GM10248 (cell line): Measurements from ENCODE around the gene ABHD5.

Source experiments
- CTCF ChIA-PET: fragments of 300-600 bp; sonication (Branson Sonifier 250); formaldehyde crosslinking; extraction: SDS; loops from one replicate; lab custom pipeline; 2021; ENCODE audit warnings: antibody characterized with exemption; lab: Yijun Ruan, JAX
- POLR2A ChIA-PET: fragments of 350-650 bp; sonication (Branson Sonifier 250); formaldehyde crosslinking; extraction: SDS; loops from one replicate; lab custom pipeline; 2020; ENCODE audit warnings: antibody characterized with exemption; lab: Yijun Ruan, JAX
- DNase-seq: peaks from one replicate; pipeline ENCODE4 v3.0.0; 2012; ENCODE audit errors: extremely low spot score
- CTCF ChIP-seq: IDR thresholded peaks from 2 replicates; pipeline ENCODE4 v1.5.1; 2012; ENCODE audit warnings: mild to moderate bottlenecking, low read depth; ENCODE audit errors: extremely low read depth, missing control alignments, control extremely low read depth

The ABHD5 gene

GRCh38 chr3:43734685-43735084 is 43.9 kb downstream of the ABHD5 start:
- TF ChIP-seq CTCF, result no peak
- CTCF ChIA-PET, result interaction anchor here (1.2 to 1.4 kb wide), 2 partner anchors 13 to 21 kb away, joined by 3 read pairs; no protein-coding TSS in a partner anchor
- no peak for DNase-seq
- POLR2A ChIA-PET, result no interaction called here

- POLR2A ChIA-PET, result no interaction called here
- CTCF ChIA-PET, result interaction anchor here (1.2 kb wide), 1 partner anchor 192 kb away, joined by 3 read pairs; no protein-coding TSS in a partner anchor
- no peak for DNase-seq
- TF ChIP-seq CTCF, result no peak
These were observed 44.9 kb downstream of the ABHD5 start for GRCh38 chr3:43735618-43736017.

- ChIA-PET POLR2A (interaction anchor here (0.6 kb wide), 1 partner anchor 208 kb away, joined by 3 read pairs; no protein-coding TSS in a partner anchor), CTCF (interaction anchor here (1.2 kb wide), 1 partner anchor 193 kb away, joined by 3 read pairs; no protein-coding TSS in a partner anchor)
- no peak for TF ChIP-seq CTCF
- no peak for DNase-seq
These were observed 46.1 kb downstream of the ABHD5 start for GRCh38 chr3:43736558-43737440.

- TF ChIP-seq CTCF, result no peak
- ChIA-PET POLR2A (no interaction called here), CTCF (interaction anchor here (0.5 to 2.2 kb wide), 2 partner anchors 9 to 484 kb away, joined by 3 to 6 read pairs; no protein-coding TSS in a partner anchor)
- DNase-seq, result no peak
These were observed 47.6 kb downstream of the ABHD5 start for GRCh38 chr3:43738305-43738704.

- ChIA-PET POLR2A (no interaction called here), CTCF (interaction anchor here (1.7 kb wide), 1 partner anchor 9 kb away, joined by 4 read pairs; no protein-coding TSS in a partner anchor)
- no peak for DNase-seq
- TF ChIP-seq CTCF, result no peak
These were observed 52.2 kb downstream of the ABHD5 start for GRCh38 chr3:43742920-43743319.

GRCh38 chr3:43747641-43748040 is 56.9 kb downstream of the ABHD5 start:
- POLR2A ChIA-PET, result interaction anchor here (0.7 kb wide), 1 partner anchor 9 kb away, joined by 6 read pairs; no protein-coding TSS in a partner anchor
- no peak for DNase-seq
- no peak for TF ChIP-seq CTCF
- CTCF ChIA-PET, result interaction anchor here (1.1 to 1.3 kb wide), 2 partner anchors 9 to 14 kb away, joined by 3 to 6 read pairs; no protein-coding TSS in a partner anchor
